Karpas-422 (cell line): ENCODE measurements around the gene TMEM131. TPM values are rescaled to one million over a fixed set of nuclear protein-coding genes. Genes with fewer than 3 reads are reported as not detected.
"Not testable (repeated sequence)": the region's sequence is repeated elsewhere in the genome, so short reads cannot be mapped to it uniquely, and the experiment has no call there.

Experiments used
- DNase-seq: peaks from one replicate; pipeline ENCODE4 v3.0.0-alpha.2; 2015
- H2AFZ ChIP-seq: fragments of 200-600 bp; sonication (generic); 2 replicates; pipeline ENCODE4 v1.6.1; 2014; ENCODE audit warnings: antibody characterized with exemption, low read length, mixed read lengths
- H3K27ac ChIP-seq: fragments of 200-600 bp; sonication (generic); 2 replicates; pipeline ENCODE4 v1.5.1; 2014; ENCODE audit warnings: mild to moderate bottlenecking, low read length, moderate library complexity
- H3K27me3 ChIP-seq: fragments of 200-600 bp; sonication (generic); 2 replicates; pipeline ENCODE4 v1.6.1; 2014; ENCODE audit warnings: low read length, mixed read lengths
- H3K36me3 ChIP-seq: fragments of 200-600 bp; sonication (generic); 2 replicates; pipeline ENCODE4 v1.6.1; 2014; ENCODE audit warnings: low read length, mixed read lengths; ENCODE audit not compliant: insufficient read depth
- H3K4me1 ChIP-seq: fragments of 200-600 bp; sonication (generic); 2 replicates; pipeline ENCODE4 v1.6.1; 2014; ENCODE audit warnings: mild to moderate bottlenecking, low read length, mixed read lengths
- H3K4me2 ChIP-seq: fragments of 200-600 bp; sonication (generic); 2 replicates; pipeline ENCODE4 v1.6.1; 2014; ENCODE audit warnings: low read length, low read depth, mild to moderate bottlenecking; ENCODE audit not compliant: poor library complexity, severe bottlenecking
- H3K4me3 ChIP-seq: fragments of 200-600 bp; sonication (generic); 2 replicates; pipeline ENCODE4 v1.5.1; 2014; ENCODE audit warnings: mild to moderate bottlenecking, antibody characterized with exemption, low read length, mixed read lengths
- H3K79me2 ChIP-seq: fragments of 200-600 bp; sonication (generic); 2 replicates; pipeline ENCODE4 v1.6.1; 2014; ENCODE audit warnings: mild to moderate bottlenecking, low read length, mixed read lengths
- H3K9ac ChIP-seq: fragments of 200-600 bp; sonication (generic); 2 replicates; pipeline ENCODE4 v1.6.0; 2014; ENCODE audit warnings: low read length
- H3K9me2 ChIP-seq: fragments of 200-600 bp; sonication (generic), shearing (Covaris generic); replicated peaks from 2 replicates; pipeline ENCODE4 v1.6.0; 2014; ENCODE audit warnings: mild to moderate bottlenecking, low read length, moderate library complexity; ENCODE audit not compliant: insufficient read depth
- H3K9me3 ChIP-seq: fragments of 300-700, 200-600 bp; sonication (generic); 2 replicates; pipeline ENCODE4 v1.6.1; 2014; ENCODE audit warnings: low read length, mixed read lengths
- H4K20me1 ChIP-seq: fragments of 200-600 bp; sonication (generic); 2 replicates; pipeline ENCODE4 v1.6.1; 2014; ENCODE audit warnings: mild to moderate bottlenecking, antibody characterized with exemption, low read length, low read depth; ENCODE audit not compliant: insufficient read depth
- total RNA-seq: library from RNA; depleted of rRNA; stranded (reverse); fragments of >200 nt; shearing (Covaris generic); gene quantifications from 2 replicates; pipeline ENCODE4 v1.2.3, GENCODE V29; 2014; ENCODE audit warnings: low replicate concordance

The TMEM131 gene
- total RNA-seq, 1 experiment from 2014 or later, result 20.9 TPM

GRCh38 chr2:97827013-97827412 is 168.7 kb downstream of the TMEM131 start:
- H3K27ac ChIP-seq, H2AFZ ChIP-seq, H3K9me3 ChIP-seq, H3K36me3 ChIP-seq, H4K20me1 ChIP-seq, DNase-seq, H3K27me3 ChIP-seq, H3K4me3 ChIP-seq, H3K9ac ChIP-seq, H3K9me2 ChIP-seq, H3K4me2 ChIP-seq, H3K79me2 ChIP-seq: not testable (repeated sequence)
- peaks cover 11% of the 10 kb centered on the region for H3K4me1 ChIP-seq

GRCh38 chr2:97826266-97826847 is 169.4 kb downstream of the TMEM131 start:
- H3K4me3 ChIP-seq, H3K27ac ChIP-seq, H3K9me2 ChIP-seq, H3K27me3 ChIP-seq, H3K9ac ChIP-seq, H2AFZ ChIP-seq, H4K20me1 ChIP-seq, H3K9me3 ChIP-seq, H3K36me3 ChIP-seq, H3K79me2 ChIP-seq: not testable (repeated sequence)
- Histone ChIP-seq H3K4me1 (peaks cover 11% of the 10 kb centered on the region), H3K4me2 (peak overlapping the region; percentile 29)
- DNase-seq, result peak; percentile 50

GRCh38 chr2:97824011-97824410 is 171.7 kb downstream of the TMEM131 start:
- H3K36me3 ChIP-seq, H3K4me3 ChIP-seq, H3K9me3 ChIP-seq, H3K9ac ChIP-seq, H3K4me2 ChIP-seq, H3K9me2 ChIP-seq, H3K79me2 ChIP-seq, H3K27ac ChIP-seq, H3K27me3 ChIP-seq, H2AFZ ChIP-seq, H4K20me1 ChIP-seq, DNase-seq: not testable (repeated sequence)
- peaks cover 11% of the 10 kb centered on the region for H3K4me1 ChIP-seq

GRCh38 chr2:97821862-97822261 is 173.9 kb downstream of the TMEM131 start:
- H3K9me3 ChIP-seq, H3K79me2 ChIP-seq, DNase-seq, H3K27ac ChIP-seq, H2AFZ ChIP-seq, H3K9ac ChIP-seq, H3K27me3 ChIP-seq, H3K4me3 ChIP-seq, H4K20me1 ChIP-seq, H3K4me2 ChIP-seq, H3K36me3 ChIP-seq, H3K9me2 ChIP-seq: not testable (repeated sequence)
- peaks cover 11% of the 10 kb centered on the region for H3K4me1 ChIP-seq

GRCh38 chr2:97819754-97820153 is 176.0 kb downstream of the TMEM131 start:
- Histone ChIP-seq H3K79me2 (no peaks in the 10 kb centered on the region), H3K9me3 (no peaks in the 10 kb centered on the region), H3K9me2 (no peaks in the 10 kb centered on the region), H3K9ac (no peak overlapping the region), H3K4me1 (no peaks in the 10 kb centered on the region), H2AFZ (no peak overlapping the region), H3K4me2 (no peak overlapping the region), H4K20me1 (no peaks in the 10 kb centered on the region), H3K36me3 (no peaks in the 10 kb centered on the region), H3K27me3 (no peaks in the 10 kb centered on the region), H3K4me3 (no peak overlapping the region), H3K27ac (no peak overlapping the region)
- DNase-seq, result no peak

GRCh38 chr2:97816411-97816810 is 179.3 kb downstream of the TMEM131 start:
- no peaks in the 10 kb centered on the region for H3K9me2 ChIP-seq
- H3K4me3 ChIP-seq, result no peak overlapping the region
- H3K9me3 ChIP-seq, result no peaks in the 10 kb centered on the region
- H3K4me1 ChIP-seq, result no peaks in the 10 kb centered on the region
- H4K20me1 ChIP-seq, result no peaks in the 10 kb centered on the region
- no peak overlapping the region for H3K27ac ChIP-seq
- no peak overlapping the region for H2AFZ ChIP-seq
- no peak overlapping the region for H3K4me2 ChIP-seq
- no peaks in the 10 kb centered on the region for H3K27me3 ChIP-seq
- no peak overlapping the region for H3K9ac ChIP-seq
- no peaks in the 10 kb centered on the region for H3K79me2 ChIP-seq
- no peaks in the 10 kb centered on the region for H3K36me3 ChIP-seq
- DNase-seq, result no peak

- Histone ChIP-seq H4K20me1 (no peaks in the 10 kb centered on the region), H3K36me3 (no peaks in the 10 kb centered on the region), H3K79me2 (no peaks in the 10 kb centered on the region), H3K9ac (no peak overlapping the region), H3K4me1 (no peaks in the 10 kb centered on the region), H3K9me2 (no peaks in the 10 kb centered on the region), H3K27me3 (no peaks in the 10 kb centered on the region), H3K9me3 (no peaks in the 10 kb centered on the region), H2AFZ (no peak overlapping the region), H3K27ac (no peak overlapping the region), H3K4me2 (no peak overlapping the region), H3K4me3 (no peak overlapping the region)
- DNase-seq, result no peak
These were observed 182.8 kb downstream of the TMEM131 start for GRCh38 chr2:97812931-97813330.

GRCh38 chr2:97808816-97809215 is 186.9 kb downstream of the TMEM131 start:
- Histone ChIP-seq H4K20me1 (no peaks in the 10 kb centered on the region; the same call in 1 of the 2 replicates), H3K36me3 (no peaks in the 10 kb centered on the region), H2AFZ (no peak overlapping the region)

More at GRCh38 chr2:97808816-97809215, 186.9 kb downstream of the TMEM131 start:
- H3K9me3 ChIP-seq, result no peaks in the 10 kb centered on the region
- DNase-seq, result no peak
- H3K9ac ChIP-seq, result no peak overlapping the region
- no peak overlapping the region for H3K27ac ChIP-seq
- no peaks in the 10 kb centered on the region for H3K27me3 ChIP-seq
- H3K4me2 ChIP-seq, result no peak overlapping the region
- peaks cover 10% of the 10 kb centered on the region for H3K4me1 ChIP-seq
- H3K79me2 ChIP-seq, result no peaks in the 10 kb centered on the region
- H3K9me2 ChIP-seq, result no peaks in the 10 kb centered on the region
- no peak overlapping the region for H3K4me3 ChIP-seq
